Activated CD8-positive, alpha-beta T cell treated with anti-CD3 and anti-CD28 coated beads for 36 hours (primary cell): ENCODE data around the gene RAD51B. TPM values are rescaled to one million over a fixed set of nuclear protein-coding genes. Genes with fewer than 3 reads are reported as not detected.

Experiments used
- ATAC-seq: fragments of 200-7000 bp; cut with Tn5 transposase; one replicate; pipeline ENCODE4 v1.10.0; 2021; ENCODE audit warnings: mild to moderate bottlenecking, moderate library complexity
- CTCF ChIA-PET: fragments of 350-600 bp; sonication (Branson Sonifier 250); formaldehyde crosslinking; loops from one replicate; lab custom pipeline; 2021; ENCODE audit warnings: antibody characterized with exemption; lab: Charles Lee
- POLR2A ChIA-PET: fragments of 350-600 bp; sonication (Branson Sonifier 250); formaldehyde crosslinking; loops from one replicate; lab custom pipeline; 2021; ENCODE audit warnings: antibody characterized with exemption; lab: Charles Lee
- DNase-seq: peaks from one replicate; pipeline ENCODE4 v3.0.0-alpha.2; 2020
- H3K27ac Mint-ChIP-seq: one replicate; pipeline ENCODE4 v1.8.0; 2021; ENCODE audit warnings: mild to moderate bottlenecking, mixed read lengths
- H3K27me3 Mint-ChIP-seq: one replicate; pipeline ENCODE4 v1.8.0; 2021; ENCODE audit warnings: mixed read lengths
- H3K36me3 Mint-ChIP-seq: one replicate; pipeline ENCODE4 v1.8.0; 2021; ENCODE audit warnings: low read depth, mixed read lengths
- H3K4me1 Mint-ChIP-seq: one replicate; pipeline ENCODE4 v1.8.0; 2021; ENCODE audit warnings: low read depth, mixed read lengths
- H3K4me3 Mint-ChIP-seq: one replicate; pipeline ENCODE4 v1.8.0; 2021; ENCODE audit warnings: mild to moderate bottlenecking, moderate library complexity, mixed read lengths
- H3K9me3 Mint-ChIP-seq: one replicate; pipeline ENCODE4 v1.8.0; 2021; ENCODE audit warnings: mixed read lengths
- CTCF ChIP-seq: fragments of 200-600 bp; IDR thresholded peaks from one replicate; pipeline ENCODE4 v1.8.0; 2022; ENCODE audit warnings: antibody characterized with exemption, mild to moderate bottlenecking
- intact Hi-C: fragments of 100-400 bp; cut with micrococcal nuclease; formaldehyde crosslinking; loops from one replicate; pipeline ENCODE4 v1.10.0; 2022
- total RNA-seq, 2 experiments: library from RNA; stranded (reverse); gene quantifications; one replicate each; pipeline ENCODE4 v1.2.3, GENCODE V29; 2021

The RAD51B gene
- total RNA-seq, 2 experiments from 2014 or later, result 38.2 to 40.6 TPM

- H3K36me3 Mint-ChIP-seq, result no peaks in the 10 kb centered on the region
- CTCF ChIA-PET, result interaction anchor here (1.0 kb wide), 1 partner anchor 13 kb away, joined by 3 read pairs; no protein-coding TSS in a partner anchor
- peaks cover 4% of the 10 kb centered on the region for H3K4me1 Mint-ChIP-seq
- H3K9me3 Mint-ChIP-seq, result no peaks in the 10 kb centered on the region
- no peak for TF ChIP-seq CTCF
- H3K27me3 Mint-ChIP-seq, result no peaks in the 10 kb centered on the region
- intact Hi-C loops, result no loop called here
- H3K27ac Mint-ChIP-seq, result no peak overlapping the region
- H3K4me3 Mint-ChIP-seq, result no peak overlapping the region
- DNase-seq (no peak), ATAC-seq (no peak)
- POLR2A ChIA-PET, result no interaction called here
Observed at GRCh38 chr14:68446243-68447040, 626.9 kb downstream of the RAD51B start.

- H3K4me1 Mint-ChIP-seq, result no peaks in the 10 kb centered on the region
- H3K27me3 Mint-ChIP-seq, result no peaks in the 10 kb centered on the region
- CTCF ChIA-PET, result interaction anchor here (0.7 to 1.3 kb wide), 4 partner anchors 10 to 342 kb away, joined by 3 to 4 read pairs (median 4); no protein-coding TSS in a partner anchor
- no peak overlapping the region for H3K27ac Mint-ChIP-seq
- intact Hi-C loops, result no loop called here
- ATAC-seq (no peak), DNase-seq (no peak)
- POLR2A ChIA-PET, result no interaction called here
- no peak overlapping the region for H3K4me3 Mint-ChIP-seq
- no peak for TF ChIP-seq CTCF
- H3K9me3 Mint-ChIP-seq, result no peaks in the 10 kb centered on the region
- no peaks in the 10 kb centered on the region for H3K36me3 Mint-ChIP-seq
Observed at GRCh38 chr14:68447581-68448251, 628.1 kb downstream of the RAD51B start.

DNA sequence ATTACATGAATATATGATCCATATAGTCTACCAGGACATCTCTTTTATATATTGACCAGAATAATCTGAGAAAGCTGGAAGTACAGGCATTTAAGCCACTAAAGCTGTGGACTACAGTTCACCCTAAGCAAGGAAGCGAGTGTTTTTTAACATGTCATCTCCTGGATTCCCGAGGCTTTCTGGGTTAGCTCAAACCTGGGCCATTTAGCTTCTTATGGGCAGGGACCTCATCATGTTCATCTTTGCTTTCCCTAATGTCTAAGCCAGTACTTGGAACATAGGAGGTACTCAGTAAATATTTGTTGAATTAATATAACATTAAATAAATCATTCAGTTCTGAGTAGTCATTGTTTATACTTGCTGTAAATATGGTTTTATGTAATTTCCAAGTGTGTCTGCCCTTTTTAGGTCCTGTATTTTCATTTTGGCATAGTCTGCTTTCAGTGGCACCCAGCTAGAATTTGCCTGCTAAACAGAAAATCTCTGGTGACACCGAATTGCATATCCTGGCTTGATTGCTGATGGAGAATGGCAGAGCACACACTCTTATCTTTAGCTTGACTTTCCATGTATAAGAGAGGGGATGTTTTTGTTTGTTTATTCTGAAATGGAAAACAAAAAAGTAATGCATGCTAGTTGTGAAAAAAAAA lies 628.8 kb downstream of the RAD51B start:
- Mint-ChIP-seq H3K4me3 (no peak overlapping the region), H3K9me3 (no peaks in the 10 kb centered on the region), H3K36me3 (no peaks in the 10 kb centered on the region), H3K27me3 (no peaks in the 10 kb centered on the region), H3K4me1 (no peaks in the 10 kb centered on the region), H3K27ac (no peak overlapping the region)
- DNase-seq (no peak), ATAC-seq (no peak)
- intact Hi-C loops, result no loop called here
- ChIA-PET POLR2A (no interaction called here), CTCF (interaction anchor here (1.1 to 1.3 kb wide), 2 partner anchors 25 to 341 kb away, joined by 4 read pairs; no protein-coding TSS in a partner anchor)
- TF ChIP-seq CTCF, result no peak

- H3K4me1 Mint-ChIP-seq, result no peaks in the 10 kb centered on the region
- intact Hi-C loops, result no loop called here
- POLR2A ChIA-PET, result no interaction called here
Observed at GRCh38 chr14:68449561-68450181, 630.1 kb downstream of the RAD51B start.

More at GRCh38 chr14:68449561-68450181, 630.1 kb downstream of the RAD51B start:
- Mint-ChIP-seq H3K27ac (no peak overlapping the region), H3K9me3 (peaks cover 2% of the 10 kb centered on the region), H3K4me3 (no peak overlapping the region), H3K27me3 (no peaks in the 10 kb centered on the region), H3K36me3 (peaks cover 2% of the 10 kb centered on the region)
- no peak for ATAC-seq
- CTCF ChIA-PET, result interaction anchor here (1.6 kb wide), 1 partner anchor 12 kb away, joined by 6 read pairs; no protein-coding TSS in a partner anchor
- no peak for TF ChIP-seq CTCF
- no peak for DNase-seq
